SK-N-SH (cell line): ENCODE measurements around the gene RNASE9. TPM values are rescaled to one million over a fixed set of nuclear protein-coding genes. Genes with fewer than 3 reads are reported as not detected.

Experiments used
- CTCF ChIA-PET: fragments of 300-600, 350-600 bp; formaldehyde crosslinking; extraction: SDS; loops from one replicate; lab custom pipeline; 2021; lab: Yijun Ruan, JAX
- POLR2A ChIA-PET: fragments of 350-600 bp; sonication (Branson Sonifier 250); formaldehyde crosslinking; extraction: SDS; loops from one replicate; lab custom pipeline; 2020; ENCODE audit warnings: antibody characterized with exemption, inconsistent platforms; lab: Yijun Ruan, JAX
- DNase-seq: peaks from one replicate; pipeline ENCODE4 v3.0.0; 2012
- H2AFZ ChIP-seq: fragments of 200-600 bp; sonication (generic); 2 replicates; pipeline ENCODE4 v1.8.1; 2016; ENCODE audit warnings: antibody characterized with exemption, mild to moderate bottlenecking, low read depth
- H3F3A ChIP-seq: fragments of 200-600 bp; sonication (generic); replicated peaks from 2 replicates; pipeline ENCODE3; 2016; ENCODE audit warnings: antibody characterized with exemption, mild to moderate bottlenecking; ENCODE audit not compliant: insufficient read depth
- H3K27ac ChIP-seq, 2 experiments: fragments of 200-500 bp in 1 of 2; fragments of 200-600 bp in 1 of 2; sonication (Bioruptor generic) in 1 of 2; sonication (generic), shearing (Covaris generic) in 1 of 2; 2 replicates each; pipeline versions ENCODE4 v1.5.1 to v1.6.1; 2014 to 2016; ENCODE audit warnings: low read depth in 2 of 2, inconsistent platforms in 1 of 2, low read length in 1 of 2, mild to moderate bottlenecking in 1 of 2, mixed read lengths in 1 of 2
- H3K27me3 ChIP-seq: fragments of 200-600 bp; sonication (generic), shearing (Covaris generic); 2 replicates; pipeline ENCODE4 v1.6.1; 2016; ENCODE audit warnings: mixed run types; ENCODE audit not compliant: insufficient read depth
- H3K36me3 ChIP-seq, 2 experiments: fragments of 200-500 bp in 1 of 2; fragments of 200-600 bp in 1 of 2; sonication (Bioruptor generic) in 1 of 2; sonication (generic) in 1 of 2; replicated peaks in 1 of 2; 2 replicates each; pipeline versions ENCODE3 to v1.5.1; 2014 to 2016; ENCODE audit warnings: low read length in 1 of 2, mild to moderate bottlenecking in 1 of 2; ENCODE audit not compliant: insufficient read depth in 2 of 2, control insufficient read depth in 1 of 2
- H3K4me1 ChIP-seq, 2 experiments: fragments of 200-500 bp in 1 of 2; fragments of 200-600 bp in 1 of 2; sonication (Bioruptor generic) in 1 of 2; sonication (generic), shearing (Covaris generic) in 1 of 2; 2 replicates each; pipeline versions ENCODE4 v1.5.1 to v1.6.1; 2014 to 2016; ENCODE audit warnings: low read depth in 1 of 2, low read length in 1 of 2, mixed run types in 1 of 2; ENCODE audit not compliant: insufficient read depth in 2 of 2, control insufficient read depth in 1 of 2
- H3K4me2 ChIP-seq: fragments of 200-600 bp; sonication (generic), shearing (Covaris generic); 2 replicates; pipeline ENCODE4 v1.6.1; 2017; ENCODE audit warnings: mixed run types
- H3K4me3 ChIP-seq, 2 experiments: fragments of 200-500 bp in 1 of 2; fragments of 200-600 bp in 1 of 2; sonication (Bioruptor generic) in 1 of 2; sonication (generic), shearing (Covaris generic) in 1 of 2; 2 replicates each; pipeline versions ENCODE4 v1.5.1 to v1.8.1; 2014 to 2016; ENCODE audit warnings: low read depth in 2 of 2, inconsistent platforms in 1 of 2, low read length in 1 of 2, mild to moderate bottlenecking in 1 of 2, mixed read lengths in 1 of 2, moderate library complexity in 1 of 2
- H3K79me2 ChIP-seq: fragments of 200-600 bp; sonication (generic); 2 replicates; pipeline ENCODE4 v1.8.1; 2017; ENCODE audit warnings: mild to moderate bottlenecking; ENCODE audit not compliant: insufficient read depth
- H3K9ac ChIP-seq: fragments of 200-600 bp; sonication (generic); 2 replicates; pipeline ENCODE4 v1.6.1; 2017; ENCODE audit warnings: mixed run types
- H3K9me2 ChIP-seq: fragments of 200-600 bp; sonication (generic); 2 replicates; pipeline ENCODE4 v1.6.1; 2017; ENCODE audit warnings: mixed run types
- H3K9me3 ChIP-seq: fragments of 200-600 bp; sonication (generic); 2 replicates; pipeline ENCODE4 v1.6.1; 2017; ENCODE audit warnings: mixed run types, mild to moderate bottlenecking, moderate library complexity
- H4K20me1 ChIP-seq: fragments of 200-600 bp; sonication (generic); 2 replicates; pipeline ENCODE4 v1.6.1; 2017; ENCODE audit warnings: mild to moderate bottlenecking, mixed run types; ENCODE audit not compliant: insufficient read depth
- CHD2 ChIP-seq: fragments of 150-350 bp; IDR thresholded peaks from 2 replicates; pipeline ENCODE4 v1.6.1; 2018; ENCODE audit warnings: low read length; ENCODE audit not compliant: partially characterized antibody
- CTCF ChIP-seq: fragments of 200-600 bp; sonication (generic); IDR thresholded peaks from 2 replicates; pipeline ENCODE4 v1.6.1; 2017; ENCODE audit warnings: antibody characterized with exemption, mild to moderate bottlenecking, moderate library complexity
- GATA2 ChIP-seq: sonication (generic); formaldehyde crosslinking; IDR thresholded peaks from 2 replicates; pipeline ENCODE4 v1.5.0; 2020; ENCODE audit warnings: mild to moderate bottlenecking, missing genetic modification reagents
- MEF2A ChIP-seq: IDR thresholded peaks from 2 replicates; pipeline ENCODE4 v1.4.0; 2012; ENCODE audit warnings: low read depth, borderline replicate concordance
- MXI1 ChIP-seq: IDR thresholded peaks from 2 replicates; pipeline ENCODE4 v1.6.1; 2012; ENCODE audit warnings: mild to moderate bottlenecking, low read depth, low read length, improper control_type of control experiment
- NFIC ChIP-seq: IDR thresholded peaks from 2 replicates; pipeline ENCODE4 v1.4.0; 2012; ENCODE audit warnings: borderline replicate concordance
- NRF1 ChIP-seq: IDR thresholded peaks from 2 replicates; pipeline ENCODE4 v1.6.1; 2012; ENCODE audit warnings: low read depth, mild to moderate bottlenecking, low read length
- RAD21 ChIP-seq: IDR thresholded peaks from 2 replicates; pipeline ENCODE4 v1.6.1; 2012; ENCODE audit warnings: mild to moderate bottlenecking, low read length
- RXRA ChIP-seq: IDR thresholded peaks from 2 replicates; pipeline ENCODE4 v1.4.0; 2012; ENCODE audit warnings: low read depth, mild to moderate bottlenecking, borderline replicate concordance
- SIN3A ChIP-seq: IDR thresholded peaks from 2 replicates; pipeline ENCODE4 v1.6.1; 2012; ENCODE audit warnings: low read depth, mild to moderate bottlenecking, low read length, moderate library complexity, borderline replicate concordance
- SMC3 ChIP-seq: IDR thresholded peaks from 2 replicates; pipeline ENCODE4 v1.6.1; 2012; ENCODE audit warnings: low read depth, low read length, improper control_type of control experiment
- TEAD4 ChIP-seq: IDR thresholded peaks from 2 replicates; pipeline ENCODE4 v1.4.0; 2012; ENCODE audit warnings: mild to moderate bottlenecking, borderline replicate concordance; ENCODE audit not compliant: insufficient read depth
- YY1 ChIP-seq: IDR thresholded peaks from 2 replicates; pipeline ENCODE4 v1.4.0; 2012; ENCODE audit warnings: low read depth, mild to moderate bottlenecking
- WGBS: methylation state at CpG from one replicate; pipeline ENCODE4 v1.1.6; 2017; ENCODE audit warnings: low lambda C conversion rate; 5-methylcytosine and 5-hydroxymethylcytosine counted together
- polyA plus RNA-seq, 3 experiments: library from polyadenylated mRNA; depleted of rRNA; stranded (reverse); fragments of >200 nt; gene quantifications; 2 replicates each; pipeline ENCODE4 v1.2.3, GENCODE V29; 2012
- TF ChIP-seq, protein P1 (sequence below): fragments of 150-350 bp; IDR thresholded peaks from 2 replicates; pipeline ENCODE4 v1.6.1; 2016; ENCODE audit warnings: mild to moderate bottlenecking, low read depth, low read length
- TF ChIP-seq, protein P2 (sequence below): IDR thresholded peaks from 2 replicates; pipeline ENCODE4 v1.4.0; 2012; ENCODE audit warnings: low read depth
- TF ChIP-seq, protein P3 (sequence below): IDR thresholded peaks from 2 replicates; pipeline ENCODE4; 2012
- TF ChIP-seq, protein P4 (sequence below): IDR thresholded peaks from 2 replicates; pipeline ENCODE4 v1.4.0; 2012; ENCODE audit warnings: low read depth, borderline replicate concordance

RNASE9 gene
- polyA plus RNA-seq, 1 of the 3 experiments (the other 2 are of a cell fraction): not detected

- no peak for TF ChIP-seq RXRA
- no peak for TF ChIP-seq SMC3
- no peak for TF ChIP-seq CHD2
- TF ChIP-seq, protein P1, sequence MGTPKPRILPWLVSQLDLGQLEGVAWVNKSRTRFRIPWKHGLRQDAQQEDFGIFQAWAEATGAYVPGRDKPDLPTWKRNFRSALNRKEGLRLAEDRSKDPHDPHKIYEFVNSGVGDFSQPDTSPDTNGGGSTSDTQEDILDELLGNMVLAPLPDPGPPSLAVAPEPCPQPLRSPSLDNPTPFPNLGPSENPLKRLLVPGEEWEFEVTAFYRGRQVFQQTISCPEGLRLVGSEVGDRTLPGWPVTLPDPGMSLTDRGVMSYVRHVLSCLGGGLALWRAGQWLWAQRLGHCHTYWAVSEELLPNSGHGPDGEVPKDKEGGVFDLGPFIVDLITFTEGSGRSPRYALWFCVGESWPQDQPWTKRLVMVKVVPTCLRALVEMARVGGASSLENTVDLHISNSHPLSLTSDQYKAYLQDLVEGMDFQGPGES: no peak
- TF ChIP-seq TEAD4: no peak
- TF ChIP-seq, protein P2, sequence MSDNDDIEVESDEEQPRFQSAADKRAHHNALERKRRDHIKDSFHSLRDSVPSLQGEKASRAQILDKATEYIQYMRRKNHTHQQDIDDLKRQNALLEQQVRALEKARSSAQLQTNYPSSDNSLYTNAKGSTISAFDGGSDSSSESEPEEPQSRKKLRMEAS: no peak
- TF ChIP-seq MEF2A: no peak
- TF ChIP-seq MXI1: no peak
- TF ChIP-seq SIN3A: no peak
- TF ChIP-seq YY1: no peak
These were observed 14.0 kb downstream of the RNASE9 start (continued) for GRCh38 chr14:20546877-20547276.

DNA sequence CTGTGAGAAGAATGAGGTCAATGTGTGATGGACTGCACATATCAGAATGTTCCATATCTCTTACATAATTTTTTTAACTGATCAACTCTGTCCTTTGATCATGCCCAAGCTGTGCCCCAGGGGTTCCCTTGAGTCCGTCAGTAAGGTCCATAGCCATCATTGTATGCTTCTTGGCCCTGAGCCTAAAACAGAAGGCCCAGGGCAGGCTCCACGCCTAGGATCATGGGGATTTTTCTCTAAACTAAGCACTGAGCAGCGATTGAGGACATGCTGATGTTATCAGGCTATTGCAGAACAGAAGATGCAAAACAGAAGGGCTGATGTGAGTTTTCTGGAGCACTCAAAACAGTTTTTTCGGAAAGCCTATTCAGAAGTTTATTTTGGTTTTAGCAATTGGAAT, 20.9 kb downstream of the RNASE9 start:
- no peaks in the 10 kb centered on the region for H3K36me3 ChIP-seq
- no peaks in the 10 kb centered on the region; the same call in 1 of the 2 replicates for H3K9me2 ChIP-seq
- peak; percentile 57 for TF ChIP-seq GATA2 (CRISPR knock-in tag)
- no peak for TF ChIP-seq NRF1
- H2AFZ ChIP-seq: no peak overlapping the region
- H4K20me1 ChIP-seq: no peaks in the 10 kb centered on the region
- no peaks in the 10 kb centered on the region; a peak in 1 of 4 replicates for H3K4me1 ChIP-seq
- H3K27me3 ChIP-seq: peaks cover 19% of the 10 kb centered on the region
- H3K27ac ChIP-seq: no peak overlapping the region
- peak; percentile 53 for DNase-seq
- ChIA-PET CTCF (interaction anchor here (0.6 to 2.0 kb wide), 2 partner anchors 9 to 1105 kb away, joined by 3 to 9 read pairs; no protein-coding TSS in a partner anchor), POLR2A (no interaction called here)
- H3K9me3 ChIP-seq: no peaks in the 10 kb centered on the region
- no peaks in the 10 kb centered on the region for H3K79me2 ChIP-seq
- 4% methylated on average over 4 of the region's 4 CpGs for WGBS
- H3K4me3 ChIP-seq: no peak overlapping the region
- H3K4me2 ChIP-seq: no peak overlapping the region
- no peak overlapping the region for H3K9ac ChIP-seq
- H3F3A ChIP-seq: no peaks in the 10 kb centered on the region

GRCh38 chr14:20530771-20531571, 29.9 kb downstream of the RNASE9 start:
- Histone ChIP-seq H3K9me3 (no peaks in the 10 kb centered on the region), H3K27me3 (peaks cover 27% of the 10 kb centered on the region; the same call in 1 of the 2 replicates), H3F3A (no peaks in the 10 kb centered on the region), H3K9me2 (no peaks in the 10 kb centered on the region), H3K27ac (no peak overlapping the region), H3K9ac (no peak overlapping the region), H3K4me1 (no peaks in the 10 kb centered on the region), H4K20me1 (no peaks in the 10 kb centered on the region), H2AFZ (0 out of 2 replicates have a peak overlapping the region, but pooled peaks have one; percentile 51), H3K36me3 (no peaks in the 10 kb centered on the region), H3K4me2 (peak overlapping the region; percentile 28; the same call in 1 of the 2 replicates), H3K4me3 (peak overlapping the region in 1 of 2 experiments; percentile 40; a peak in 1 of 4 replicates), H3K79me2 (no peaks in the 10 kb centered on the region)
- DNase-seq: peak; percentile 38
- ChIA-PET POLR2A (no interaction called here), CTCF (interaction anchor here (0.7 to 2.4 kb wide), 20 partner anchors 9 to 165 kb away, joined by 3 to 9 read pairs (median 4); partner anchors contain the start of genes APEX1 and OSGEP)
- TF ChIP-seq NFIC (no peak), MEF2A (no peak), YY1 (no peak), GATA2 (CRISPR knock-in tag) (peak; percentile 41), RAD21 (peak; percentile 54), CTCF (peak; percentile 79), NRF1 (no peak), SMC3 (peak; percentile 70)
- TF ChIP-seq, protein P2: no peak
- TF ChIP-seq, protein P3, sequence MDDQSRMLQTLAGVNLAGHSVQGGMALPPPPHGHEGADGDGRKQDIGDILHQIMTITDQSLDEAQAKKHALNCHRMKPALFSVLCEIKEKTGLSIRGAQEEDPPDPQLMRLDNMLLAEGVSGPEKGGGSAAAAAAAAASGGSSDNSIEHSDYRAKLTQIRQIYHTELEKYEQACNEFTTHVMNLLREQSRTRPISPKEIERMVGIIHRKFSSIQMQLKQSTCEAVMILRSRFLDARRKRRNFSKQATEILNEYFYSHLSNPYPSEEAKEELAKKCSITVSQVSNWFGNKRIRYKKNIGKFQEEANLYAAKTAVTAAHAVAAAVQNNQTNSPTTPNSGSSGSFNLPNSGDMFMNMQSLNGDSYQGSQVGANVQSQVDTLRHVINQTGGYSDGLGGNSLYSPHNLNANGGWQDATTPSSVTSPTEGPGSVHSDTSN: no peak
- TF ChIP-seq, protein P4, sequence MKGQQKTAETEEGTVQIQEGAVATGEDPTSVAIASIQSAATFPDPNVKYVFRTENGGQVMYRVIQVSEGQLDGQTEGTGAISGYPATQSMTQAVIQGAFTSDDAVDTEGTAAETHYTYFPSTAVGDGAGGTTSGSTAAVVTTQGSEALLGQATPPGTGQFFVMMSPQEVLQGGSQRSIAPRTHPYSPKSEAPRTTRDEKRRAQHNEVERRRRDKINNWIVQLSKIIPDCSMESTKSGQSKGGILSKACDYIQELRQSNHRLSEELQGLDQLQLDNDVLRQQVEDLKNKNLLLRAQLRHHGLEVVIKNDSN: no peak
- WGBS: 7% methylated on average over 8 of the region's 8 CpGs
